Activated CD4-positive, CD25-positive, alpha-beta regulatory T cell treated with anti-CD3 and anti-CD28 coated beads, Interleukin-2, amount 50 U/mL, for 72 hours (primary cell): ENCODE results near the gene CEP128.

Experiments
- DNase-seq: peaks from one replicate; pipeline ENCODE4 v3.0.0; 2021

CEP128 gene

GRCh38 chr14:80872645-80873044 lies 68.9 kb downstream of the CEP128 start:
- no peak for DNase-seq

GRCh38 chr14:80868260-80868659 lies 73.3 kb downstream of the CEP128 start:
- no peak for DNase-seq

GRCh38 chr14:80867798-80868197 lies 73.7 kb downstream of the CEP128 start:
- no peak for DNase-seq

- DNase-seq = no peak
These were observed 74.4 kb downstream of the CEP128 start for GRCh38 chr14:80867091-80867490.

- DNase-seq = no peak
These were observed 76.0 kb downstream of the CEP128 start for GRCh38 chr14:80865565-80865964.

- DNase-seq = no peak
These were observed 78.6 kb downstream of the CEP128 start for GRCh38 chr14:80862983-80863382.

GRCh38 chr14:80862541-80862940 lies 79.0 kb downstream of the CEP128 start:
- no peak for DNase-seq

GRCh38 chr14:80850197-80850814 lies 91.2 kb downstream of the CEP128 start:
- no peak for DNase-seq

GRCh38 chr14:80847070-80847469 lies 94.5 kb downstream of the CEP128 start:
- DNase-seq = no peak

- DNase-seq = no peak
These were observed 95.7 kb downstream of the CEP128 start for GRCh38 chr14:80845856-80846255.

GRCh38 chr14:80844872-80845271 lies 96.7 kb downstream of the CEP128 start:
- DNase-seq = no peak

- no peak for DNase-seq
These were observed 101.8 kb downstream of the CEP128 start for GRCh38 chr14:80839743-80840142.

GRCh38 chr14:80809663-80810062 lies 131.9 kb downstream of the CEP128 start:
- no peak for DNase-seq

- no peak for DNase-seq
These were observed 136.4 kb downstream of the CEP128 start for GRCh38 chr14:80805136-80805535.

GRCh38 chr14:80798878-80799277 lies 142.7 kb downstream of the CEP128 start:
- DNase-seq = no peak

- DNase-seq = no peak
These were observed 143.3 kb downstream of the CEP128 start for GRCh38 chr14:80798211-80798610.

- no peak for DNase-seq
These were observed 148.8 kb downstream of the CEP128 start for GRCh38 chr14:80792771-80793170.

- no peak for DNase-seq
These were observed 153.7 kb downstream of the CEP128 start for GRCh38 chr14:80787876-80788275.

GRCh38 chr14:80784820-80785219 lies 156.7 kb downstream of the CEP128 start:
- DNase-seq = no peak

GRCh38 chr14:80781972-80782367 lies 159.6 kb downstream of the CEP128 start:
- no peak for DNase-seq

GRCh38 chr14:80780500-80780899 lies 161.0 kb downstream of the CEP128 start:
- no peak for DNase-seq

GRCh38 chr14:80776657-80777056 lies 164.9 kb downstream of the CEP128 start:
- DNase-seq = no peak

- DNase-seq = no peak
These were observed 165.4 kb downstream of the CEP128 start for GRCh38 chr14:80776186-80776585.

GRCh38 chr14:80772504-80772903 lies 169.0 kb downstream of the CEP128 start:
- DNase-seq = no peak

GRCh38 chr14:80771201-80771600 lies 170.3 kb downstream of the CEP128 start:
- DNase-seq = no peak
